GM18519 (cell line): ENCODE results near the gene ATP6V1E1.

ENCODE experiments used
- ATAC-seq: cut with Tn5 transposase; IDR thresholded peaks from one replicate; pipeline ENCODE4 v1.9.1; 2021; ENCODE audit warnings: mild to moderate bottlenecking, moderate library complexity; ENCODE audit not compliant: unreplicated experiment, low FRiP score

ATP6V1E1 gene

GRCh38 chr22:17548756-17549035 is 79.9 kb downstream of the ATP6V1E1 start:
- no peak for ATAC-seq

GRCh38 chr22:17548010-17548755 is 80.4 kb downstream of the ATP6V1E1 start:
- no peak for ATAC-seq

GRCh38 chr22:17542452-17542851 is 86.1 kb downstream of the ATP6V1E1 start:
- ATAC-seq, result no peak
